WI38 (cell line): ENCODE data around the gene CEP164.

Experiments
- H3K4me3 ChIP-seq: 2 replicates; pipeline ENCODE4 v1.5.1; 2011; ENCODE audit warnings: low read depth, mild to moderate bottlenecking, control low read depth, low read length
- CTCF ChIP-seq: IDR thresholded peaks from 2 replicates; pipeline ENCODE4 v1.5.1; 2012; ENCODE audit warnings: low read depth, mild to moderate bottlenecking, control low read depth, low read length

The CEP164 gene

GRCh38 chr11:117298195-117298594 lies 29.5 kb upstream of the CEP164 start:
- H3K4me3 ChIP-seq, result no peak overlapping the region
- no peak for TF ChIP-seq CTCF

- no peak for TF ChIP-seq CTCF
- no peak overlapping the region for H3K4me3 ChIP-seq
Measured at GRCh38 chr11:117299351-117300282, 28.0 kb upstream of the CEP164 start.

- H3K4me3 ChIP-seq, result no peak overlapping the region
- TF ChIP-seq CTCF, result no peak
Measured at GRCh38 chr11:117300283-117300663, 27.4 kb upstream of the CEP164 start.

- TF ChIP-seq CTCF, result no peak
- no peak overlapping the region for H3K4me3 ChIP-seq
Measured at GRCh38 chr11:117300773-117301172, 26.9 kb upstream of the CEP164 start.

DNA sequence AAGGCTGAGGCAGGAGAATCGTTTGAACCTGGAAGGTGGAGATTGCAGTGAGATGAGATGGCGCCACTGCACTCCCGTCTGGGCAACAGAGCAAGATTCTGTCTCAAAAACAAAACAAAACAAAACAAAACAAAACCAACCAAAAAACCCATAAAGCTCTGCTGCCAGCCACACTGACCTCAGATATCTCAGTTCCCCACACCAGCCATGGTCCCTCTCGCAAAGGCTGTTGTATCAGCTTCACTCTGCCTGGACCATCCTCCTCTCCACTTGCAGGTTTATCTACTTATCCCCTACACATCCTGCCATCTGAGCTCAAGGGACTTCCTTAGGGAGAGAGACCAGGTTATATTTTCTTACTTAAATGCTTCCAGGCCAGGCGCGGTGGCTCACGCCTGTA lies 25.4 kb upstream of the CEP164 start:
- H3K4me3 ChIP-seq, result no peak overlapping the region
- TF ChIP-seq CTCF, result no peak

DNA sequence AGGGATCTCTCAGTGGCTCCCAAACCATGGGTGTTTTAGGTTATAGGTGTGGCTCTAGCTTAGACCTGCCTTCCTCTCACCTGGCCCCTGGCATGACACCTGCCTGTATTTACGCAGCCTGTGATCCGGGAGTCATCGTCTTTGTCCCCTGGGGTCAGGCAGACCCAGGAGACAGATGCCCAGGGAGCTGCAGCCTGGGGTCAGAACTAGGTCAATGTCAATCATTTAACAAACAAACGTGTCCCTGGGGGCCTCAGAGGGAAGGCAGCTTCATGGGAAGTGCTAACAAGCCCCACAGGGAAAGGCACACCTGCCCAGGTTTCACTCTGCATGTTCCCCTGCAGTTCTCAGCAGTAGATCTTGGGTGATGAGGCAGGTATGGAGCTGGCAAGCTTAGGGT lies 24.6 kb upstream of the CEP164 start:
- TF ChIP-seq CTCF, result no peak
- H3K4me3 ChIP-seq, result no peak overlapping the region

DNA sequence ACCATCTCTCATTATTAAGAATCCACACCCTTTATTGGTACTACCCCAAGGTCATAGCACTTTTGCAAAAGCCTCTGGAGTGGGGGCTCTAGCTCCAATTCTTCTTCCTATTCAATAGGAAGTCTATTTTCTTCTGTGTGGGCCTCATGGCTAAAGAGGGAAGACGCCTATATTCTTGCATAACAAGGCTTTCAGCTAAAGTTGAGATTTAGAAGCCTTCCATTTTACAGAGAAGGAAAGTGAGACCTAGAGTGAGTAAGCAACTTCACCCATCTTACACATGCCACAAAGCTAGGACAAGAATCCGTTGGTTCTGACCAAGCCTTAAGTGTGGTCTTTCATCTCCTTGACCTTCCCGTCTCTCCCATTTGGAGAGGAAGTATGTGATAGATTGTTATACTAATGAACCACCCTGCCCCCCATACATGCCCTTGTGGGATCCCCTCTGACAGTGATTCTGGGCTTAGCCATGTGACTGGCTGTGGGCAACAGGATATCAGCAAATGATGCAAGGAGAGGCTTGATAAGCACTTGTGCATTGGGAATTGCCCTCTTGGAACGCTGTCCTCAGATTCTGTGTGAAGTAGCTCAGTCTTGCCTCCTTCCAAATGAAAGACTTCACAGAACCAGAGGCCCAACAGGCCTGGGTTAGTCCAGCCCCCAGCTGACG lies 23.9 kb upstream of the CEP164 start:
- no peak overlapping the region for H3K4me3 ChIP-seq
- TF ChIP-seq CTCF, result no peak
